ENCODE measurements around the gene KCNF1. TPM values are rescaled to one million over a fixed set of nuclear protein-coding genes. Genes with fewer than 3 reads are reported as not detected.

Gene KCNF1
- polyA plus RNA-seq, 1 donor from 2014 or later: 11.4 TPM

DNA sequence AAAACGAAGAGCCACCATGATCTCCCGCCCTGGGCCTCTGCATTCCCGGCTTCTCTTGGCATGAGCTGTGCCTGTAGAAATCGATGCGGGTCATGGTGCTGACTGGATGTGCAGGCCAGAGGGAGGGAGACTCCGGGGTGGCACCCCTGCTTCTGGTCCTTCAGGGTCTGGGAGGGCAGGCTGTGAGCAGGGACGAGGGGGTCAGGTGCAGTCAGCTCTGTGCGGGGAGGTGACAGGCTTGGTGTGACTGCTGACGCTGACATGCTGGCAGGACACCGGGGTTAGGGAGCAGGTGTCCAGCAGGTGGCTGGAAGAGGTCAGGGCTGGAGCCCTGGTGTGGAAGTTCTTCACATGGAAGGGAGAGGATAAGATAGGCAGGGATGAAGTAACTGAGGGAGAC, 48.7 kb upstream of the KCNF1 start:
- Histone ChIP-seq H3K4me3 (ENCODE audit: low read length) (no peak overlapping the region), H3K9me3 (ENCODE audit: low read length) (no peaks in the 10 kb centered on the region), H3K9ac (ENCODE audit: low read length) (no peak overlapping the region), H3K27me3 (ENCODE audit: insufficient read depth, low read depth, low read length) (no peaks in the 10 kb centered on the region), H3F3A (ENCODE audit: insufficient read depth, low read length, poor library complexity, severe bottlenecking) (no peaks in the 10 kb centered on the region), H3K27ac (ENCODE audit: low read length) (no peak overlapping the region), H3K36me3 (ENCODE audit: insufficient read depth, low read length) (no peaks in the 10 kb centered on the region), H4K20me1 (ENCODE audit: insufficient read depth) (no peaks in the 10 kb centered on the region), H3K4me2 (ENCODE audit: low read length) (no peak overlapping the region), H3K9me2 (ENCODE audit: insufficient read depth, low read length) (no peaks in the 10 kb centered on the region), H3K79me2 (replicated peaks; ENCODE audit: insufficient read depth, low read length) (no peaks in the 10 kb centered on the region), H2AFZ (ENCODE audit: low read depth, low read length) (no peak overlapping the region)
- TF ChIP-seq EZH2 (IDR thresholded peaks at IDR 0.05; ENCODE audit: borderline replicate concordance, insufficient read depth, low read length, poor library complexity, severe bottlenecking) (no peak), SMC3 (conservative IDR thresholded peaks at IDR 0.05; ENCODE audit: poor library complexity) (no peak), EP300 (conservative IDR thresholded peaks at IDR 0.05; ENCODE audit: poor library complexity, severe bottlenecking) (no peak), TAF1 (IDR thresholded peaks at IDR 0.05; ENCODE audit: low read depth) (no peak), POLR2AphosphoS5 (IDR thresholded peaks at IDR 0.05) (no peak), RAD21 (conservative IDR thresholded peaks at IDR 0.05) (no peak), MXI1 (conservative IDR thresholded peaks at IDR 0.05; ENCODE audit: poor library complexity, severe bottlenecking) (no peak)
- TF ChIP-seq, protein P1, sequence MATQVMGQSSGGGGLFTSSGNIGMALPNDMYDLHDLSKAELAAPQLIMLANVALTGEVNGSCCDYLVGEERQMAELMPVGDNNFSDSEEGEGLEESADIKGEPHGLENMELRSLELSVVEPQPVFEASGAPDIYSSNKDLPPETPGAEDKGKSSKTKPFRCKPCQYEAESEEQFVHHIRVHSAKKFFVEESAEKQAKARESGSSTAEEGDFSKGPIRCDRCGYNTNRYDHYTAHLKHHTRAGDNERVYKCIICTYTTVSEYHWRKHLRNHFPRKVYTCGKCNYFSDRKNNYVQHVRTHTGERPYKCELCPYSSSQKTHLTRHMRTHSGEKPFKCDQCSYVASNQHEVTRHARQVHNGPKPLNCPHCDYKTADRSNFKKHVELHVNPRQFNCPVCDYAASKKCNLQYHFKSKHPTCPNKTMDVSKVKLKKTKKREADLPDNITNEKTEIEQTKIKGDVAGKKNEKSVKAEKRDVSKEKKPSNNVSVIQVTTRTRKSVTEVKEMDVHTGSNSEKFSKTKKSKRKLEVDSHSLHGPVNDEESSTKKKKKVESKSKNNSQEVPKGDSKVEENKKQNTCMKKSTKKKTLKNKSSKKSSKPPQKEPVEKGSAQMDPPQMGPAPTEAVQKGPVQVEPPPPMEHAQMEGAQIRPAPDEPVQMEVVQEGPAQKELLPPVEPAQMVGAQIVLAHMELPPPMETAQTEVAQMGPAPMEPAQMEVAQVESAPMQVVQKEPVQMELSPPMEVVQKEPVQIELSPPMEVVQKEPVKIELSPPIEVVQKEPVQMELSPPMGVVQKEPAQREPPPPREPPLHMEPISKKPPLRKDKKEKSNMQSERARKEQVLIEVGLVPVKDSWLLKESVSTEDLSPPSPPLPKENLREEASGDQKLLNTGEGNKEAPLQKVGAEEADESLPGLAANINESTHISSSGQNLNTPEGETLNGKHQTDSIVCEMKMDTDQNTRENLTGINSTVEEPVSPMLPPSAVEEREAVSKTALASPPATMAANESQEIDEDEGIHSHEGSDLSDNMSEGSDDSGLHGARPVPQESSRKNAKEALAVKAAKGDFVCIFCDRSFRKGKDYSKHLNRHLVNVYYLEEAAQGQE (IDR thresholded peaks at IDR 0.05; ENCODE audit: borderline replicate concordance): no peak
- TF ChIP-seq, protein P2, sequence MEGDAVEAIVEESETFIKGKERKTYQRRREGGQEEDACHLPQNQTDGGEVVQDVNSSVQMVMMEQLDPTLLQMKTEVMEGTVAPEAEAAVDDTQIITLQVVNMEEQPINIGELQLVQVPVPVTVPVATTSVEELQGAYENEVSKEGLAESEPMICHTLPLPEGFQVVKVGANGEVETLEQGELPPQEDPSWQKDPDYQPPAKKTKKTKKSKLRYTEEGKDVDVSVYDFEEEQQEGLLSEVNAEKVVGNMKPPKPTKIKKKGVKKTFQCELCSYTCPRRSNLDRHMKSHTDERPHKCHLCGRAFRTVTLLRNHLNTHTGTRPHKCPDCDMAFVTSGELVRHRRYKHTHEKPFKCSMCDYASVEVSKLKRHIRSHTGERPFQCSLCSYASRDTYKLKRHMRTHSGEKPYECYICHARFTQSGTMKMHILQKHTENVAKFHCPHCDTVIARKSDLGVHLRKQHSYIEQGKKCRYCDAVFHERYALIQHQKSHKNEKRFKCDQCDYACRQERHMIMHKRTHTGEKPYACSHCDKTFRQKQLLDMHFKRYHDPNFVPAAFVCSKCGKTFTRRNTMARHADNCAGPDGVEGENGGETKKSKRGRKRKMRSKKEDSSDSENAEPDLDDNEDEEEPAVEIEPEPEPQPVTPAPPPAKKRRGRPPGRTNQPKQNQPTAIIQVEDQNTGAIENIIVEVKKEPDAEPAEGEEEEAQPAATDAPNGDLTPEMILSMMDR (IDR thresholded peaks at IDR 0.05; ENCODE audit: poor library complexity, severe bottlenecking): no peak

GRCh38 chr2:10863837-10864236, 47.9 kb upstream of the KCNF1 start:
- Histone ChIP-seq H4K20me1 (ENCODE audit: insufficient read depth) (no peaks in the 10 kb centered on the region), H3K79me2 (replicated peaks; ENCODE audit: insufficient read depth, low read length) (no peaks in the 10 kb centered on the region), H3K36me3 (ENCODE audit: insufficient read depth, low read length) (no peaks in the 10 kb centered on the region), H3K9ac (ENCODE audit: low read length) (no peak overlapping the region), H3K27ac (ENCODE audit: low read length) (no peak overlapping the region), H3F3A (ENCODE audit: insufficient read depth, low read length, poor library complexity, severe bottlenecking) (no peaks in the 10 kb centered on the region), H3K4me3 (ENCODE audit: low read length) (no peak overlapping the region), H3K4me2 (ENCODE audit: low read length) (no peak overlapping the region), H3K9me2 (ENCODE audit: insufficient read depth, low read length) (no peaks in the 10 kb centered on the region), H2AFZ (ENCODE audit: low read depth, low read length) (no peak overlapping the region), H3K27me3 (ENCODE audit: insufficient read depth, low read depth, low read length) (no peaks in the 10 kb centered on the region), H3K9me3 (ENCODE audit: low read length) (no peaks in the 10 kb centered on the region)
- TF ChIP-seq RAD21 (conservative IDR thresholded peaks at IDR 0.05): no peak
- TF ChIP-seq, protein P2 (IDR thresholded peaks at IDR 0.05; ENCODE audit: poor library complexity, severe bottlenecking): no peak
- TF ChIP-seq SMC3 (conservative IDR thresholded peaks at IDR 0.05; ENCODE audit: poor library complexity): no peak
- no peak for TF ChIP-seq EZH2 (IDR thresholded peaks at IDR 0.05; ENCODE audit: borderline replicate concordance, insufficient read depth, low read length, poor library complexity, severe bottlenecking)
- TF ChIP-seq MXI1 (conservative IDR thresholded peaks at IDR 0.05; ENCODE audit: poor library complexity, severe bottlenecking): no peak
- no peak for TF ChIP-seq TAF1 (IDR thresholded peaks at IDR 0.05; ENCODE audit: low read depth)
- no peak for TF ChIP-seq EP300 (conservative IDR thresholded peaks at IDR 0.05; ENCODE audit: poor library complexity, severe bottlenecking)
- no peak for TF ChIP-seq POLR2AphosphoS5 (IDR thresholded peaks at IDR 0.05)
- TF ChIP-seq, protein P1 (IDR thresholded peaks at IDR 0.05; ENCODE audit: borderline replicate concordance): no peak
